Heart left ventricle (tissue), 13 donors: ENCODE results near the gene CLMP.

Experiments
- CTCF ChIP-seq, 12 donors: fragments of 200-600 bp; sonication (generic) in 4 of 12; IDR thresholded peaks; one replicate each; pipeline versions ENCODE4 v1.5.0 to v1.8.0; 2018 to 2022; ENCODE audit warnings: antibody characterized with exemption in 12 of 12, mild to moderate bottlenecking in 5 of 12
- POLR2A ChIP-seq, 2 donors: fragments of 450-650 bp; IDR thresholded peaks; one replicate each; pipeline ENCODE4 v1.6.1; 2017; ENCODE audit warnings: antibody characterized with exemption in 2 of 2, mild to moderate bottlenecking in 2 of 2, moderate library complexity in 2 of 2
- donor health status: ischemic (EF 13 %, LVEDD 7.1; RV severe dilation, severe dysfunction).
- donor health status: DM: no; HTN: yes; CAD: no.
- donor health status: DM: no; HTN: no; CAD: no.
- donor health status: ischemic (EF 25% LVEDD 6.9; RV normal size, moderate dysfunction).
- donor health status: ischemic (EF 25% LVEDD 5.7; RV mildly dilated, moderate dysfunction).
- donor health status: ischemic (EF 35%, LVEDD 5.7; RV mildly dilated, moderate dysfunction).
- donor health status: nonischemic (EF 11% LVEDD 7.7; RV severe dilation, severe dysfunction).
- donor health status: DM: yes; HTN: yes; CAD: no.
- donor health status: PGD.
- donor health status: ischemic (EF 29% LVEDD 5.4; RV normal size, mild dysfunction).
- donor health status: nonischemic (EF 23%, LVEDD 6.1; RV moderate dilation, normal function).

GRCh38 chr11:123241874-123242543, 47.0 kb upstream of the CLMP start:
- TF ChIP-seq POLR2A (IDR thresholded peaks at IDR 0.05), result no peak
- TF ChIP-seq CTCF (IDR thresholded peaks at IDR 0.05), result no peak
